Liver (tissue), 3 donors: ENCODE results near the gene MDN1.

Experiments used
- CTCF ChIP-seq: fragments of 150-350 bp; IDR thresholded peaks from 2 replicates; pipeline ENCODE4 v1.5.1; 2017; ENCODE audit warnings: improper control_type of control experiment, low read depth, low read length; ENCODE audit not compliant: missing input control
- FOXA1 ChIP-seq: IDR thresholded peaks from 2 replicates; pipeline ENCODE4 v1.6.1; 2016; ENCODE audit warnings: antibody characterized with exemption
- GABPA ChIP-seq, 2 donors: IDR thresholded peaks in 1 of 2; conservative IDR thresholded peaks in 1 of 2; 2 replicates each; pipeline ENCODE4 v1.6.1; 2016; ENCODE audit warnings: antibody characterized with exemption in 2 of 2, mild to moderate bottlenecking in 1 of 2, moderate library complexity in 1 of 2
- JUND ChIP-seq, 2 donors: IDR thresholded peaks; 2 replicates each; pipeline ENCODE4 v1.6.1; 2016; ENCODE audit warnings: antibody characterized with exemption in 2 of 2
- MAX ChIP-seq: IDR thresholded peaks from 2 replicates; pipeline ENCODE4 v1.6.1; 2016; ENCODE audit warnings: antibody characterized with exemption
- RAD21 ChIP-seq, 2 donors: IDR thresholded peaks; 2 replicates each; pipeline ENCODE4 v1.6.1; 2016; ENCODE audit warnings: antibody characterized with exemption in 2 of 2, mild to moderate bottlenecking in 2 of 2
- REST ChIP-seq: IDR thresholded peaks from 2 replicates; pipeline ENCODE4 v1.6.1; 2016; ENCODE audit warnings: antibody characterized with exemption, mild to moderate bottlenecking
- RXRA ChIP-seq, 2 donors: IDR thresholded peaks; 2 replicates each; pipeline ENCODE4 v1.6.1; 2017 to 2018; ENCODE audit warnings: antibody characterized with exemption in 2 of 2, mild to moderate bottlenecking in 1 of 2
- SP1 ChIP-seq: IDR thresholded peaks from 2 replicates; pipeline ENCODE4 v1.6.1; 2018; ENCODE audit warnings: antibody characterized with exemption, mild to moderate bottlenecking
- TAF1 ChIP-seq: conservative IDR thresholded peaks from 2 replicates; pipeline ENCODE4 v1.6.1; 2016; ENCODE audit warnings: antibody characterized with exemption, mild to moderate bottlenecking
- YY1 ChIP-seq: IDR thresholded peaks from 2 replicates; pipeline ENCODE4 v1.6.1; 2016; ENCODE audit warnings: antibody characterized with exemption, mild to moderate bottlenecking
- TF ChIP-seq, protein P1 (sequence below): IDR thresholded peaks from 2 replicates; pipeline ENCODE4 v1.6.1; 2016; ENCODE audit warnings: antibody characterized with exemption
- donor health status: healthy.
- donor health status: healthy.

- TF ChIP-seq CTCF, result no peak
- no peak for TF ChIP-seq MAX
- no peak for TF ChIP-seq TAF1
- TF ChIP-seq SP1, result no peak
- TF ChIP-seq GABPA (IDR thresholded peaks at IDR 0.05 in 1 of 2, conservative IDR thresholded peaks at IDR 0.05 in 1 of 2), result no peak
- TF ChIP-seq RXRA (IDR thresholded peaks at IDR 0.05), result no peak
- no peak for TF ChIP-seq JUND (IDR thresholded peaks at IDR 0.05)
- TF ChIP-seq FOXA1, result no peak
- no peak for TF ChIP-seq REST
- TF ChIP-seq YY1, result no peak
- TF ChIP-seq RAD21 (IDR thresholded peaks at IDR 0.05), result no peak
- TF ChIP-seq, protein P1, sequence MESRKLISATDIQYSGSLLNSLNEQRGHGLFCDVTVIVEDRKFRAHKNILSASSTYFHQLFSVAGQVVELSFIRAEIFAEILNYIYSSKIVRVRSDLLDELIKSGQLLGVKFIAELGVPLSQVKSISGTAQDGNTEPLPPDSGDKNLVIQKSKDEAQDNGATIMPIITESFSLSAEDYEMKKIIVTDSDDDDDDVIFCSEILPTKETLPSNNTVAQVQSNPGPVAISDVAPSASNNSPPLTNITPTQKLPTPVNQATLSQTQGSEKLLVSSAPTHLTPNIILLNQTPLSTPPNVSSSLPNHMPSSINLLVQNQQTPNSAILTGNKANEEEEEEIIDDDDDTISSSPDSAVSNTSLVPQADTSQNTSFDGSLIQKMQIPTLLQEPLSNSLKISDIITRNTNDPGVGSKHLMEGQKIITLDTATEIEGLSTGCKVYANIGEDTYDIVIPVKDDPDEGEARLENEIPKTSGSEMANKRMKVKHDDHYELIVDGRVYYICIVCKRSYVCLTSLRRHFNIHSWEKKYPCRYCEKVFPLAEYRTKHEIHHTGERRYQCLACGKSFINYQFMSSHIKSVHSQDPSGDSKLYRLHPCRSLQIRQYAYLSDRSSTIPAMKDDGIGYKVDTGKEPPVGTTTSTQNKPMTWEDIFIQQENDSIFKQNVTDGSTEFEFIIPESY, result no peak
These were observed 178.8 kb downstream of the MDN1 start for GRCh38 chr6:89640804-89641203.
